Fibroblast of lung (primary cell): ENCODE measurements around the gene CALCOCO1. TPM values are rescaled to one million over a fixed set of nuclear protein-coding genes. Genes with fewer than 3 reads are reported as not detected.

ENCODE experiments used
- DNase-seq, 2 donors: peaks; one replicate each; pipeline versions ENCODE4 v3.0.0 to v3.0.0-alpha.2; 2010; ENCODE audit warnings: low read depth in 2 of 2
- H2AFZ ChIP-seq: 2 replicates; pipeline ENCODE4 v1.5.1; 2012; ENCODE audit warnings: low read length, control low read depth, inconsistent platforms
- H3K27ac ChIP-seq: 2 replicates; pipeline ENCODE4 v1.5.1; 2011; ENCODE audit warnings: low read length, control low read depth; ENCODE audit not compliant: insufficient read depth
- H3K27me3 ChIP-seq: 2 replicates; pipeline ENCODE4 v1.5.1; 2011; ENCODE audit warnings: mild to moderate bottlenecking, low read length; ENCODE audit not compliant: control insufficient read depth, insufficient read depth
- H3K36me3 ChIP-seq: 2 replicates; pipeline ENCODE4 v1.5.1; 2011; ENCODE audit warnings: low read length; ENCODE audit not compliant: control insufficient read depth, insufficient read depth
- H3K4me1 ChIP-seq: 2 replicates; pipeline ENCODE4 v1.5.1; 2011; ENCODE audit warnings: low read length; ENCODE audit not compliant: control insufficient read depth, insufficient read depth; ENCODE audit errors: extremely low read depth
- H3K4me2 ChIP-seq: 2 replicates; pipeline ENCODE4 v1.5.1; 2011; ENCODE audit warnings: low read length, control low read depth; ENCODE audit not compliant: insufficient read depth; ENCODE audit errors: extremely low read depth
- H3K4me3 ChIP-seq, 4 experiments: fragments of 200-600 bp in 1 of 4; sonication (generic) in 1 of 4; replicated peaks in 1 of 4; 2 replicates each; pipeline ENCODE4 v1.5.1; 2011 to 2016; ENCODE audit warnings: low read length in 4 of 4, low read depth in 3 of 4, mild to moderate bottlenecking in 3 of 4, control low read depth in 2 of 4, inconsistent platforms in 1 of 4, mixed read lengths in 1 of 4; ENCODE audit not compliant: insufficient read depth in 1 of 4; ENCODE audit errors: control extremely low read depth in 1 of 4
- H3K79me2 ChIP-seq: 2 replicates; pipeline ENCODE4 v1.5.1; 2012; ENCODE audit warnings: mild to moderate bottlenecking, low read length, inconsistent platforms; ENCODE audit not compliant: control insufficient read depth, insufficient read depth
- H3K9ac ChIP-seq: 2 replicates; pipeline ENCODE4 v1.5.1; 2011; ENCODE audit warnings: mild to moderate bottlenecking, low read length, control low read depth; ENCODE audit not compliant: insufficient read depth
- H3K9me3 ChIP-seq: 2 replicates; pipeline ENCODE4 v1.5.1; 2012; ENCODE audit warnings: low read depth, low read length; ENCODE audit not compliant: control insufficient read depth, insufficient read depth
- H4K20me1 ChIP-seq: 2 replicates; pipeline ENCODE4 v1.5.1; 2011; ENCODE audit warnings: low read length; ENCODE audit not compliant: control insufficient read depth, insufficient read depth; ENCODE audit errors: extremely low read depth
- CTCF ChIP-seq, 2 donors: IDR thresholded peaks in 1 of 2; conservative IDR thresholded peaks in 1 of 2; 1 replicate in 1 of 2; 2 replicates in 1 of 2; pipeline ENCODE4 v1.5.1; 2011 to 2012; ENCODE audit warnings: low read length in 2 of 2, control low read depth in 1 of 2, inconsistent platforms in 1 of 2, low read depth in 1 of 2, mild to moderate bottlenecking in 1 of 2
- EZH2 ChIP-seq: IDR thresholded peaks from 2 replicates; pipeline ENCODE4 v1.5.1; 2012; ENCODE audit warnings: low read length, control low read depth, mild to moderate bottlenecking; ENCODE audit errors: missing control alignments
- polyA plus RNA-seq, 2 donors: library from polyadenylated mRNA; depleted of rRNA in 1 of 2; stranded (reverse) in 1 of 2; unstranded in 1 of 2; fragments of >200 nt; gene quantifications; 2 replicates each; pipeline ENCODE4 v1.2.1, GENCODE V29; 2011 to 2012; ENCODE audit warnings: missing spikeins in 1 of 2
- total RNA-seq: library from RNA; depleted of rRNA; stranded (reverse); fragments of >200 nt; gene quantifications from 2 replicates; pipeline ENCODE4 v1.2.1, GENCODE V29; 2014

Gene CALCOCO1
- total and polyA plus RNA-seq, 2 donors (not counting 1 experiment from before 2014, with no cell fraction given) = 116 to 125 TPM

DNA sequence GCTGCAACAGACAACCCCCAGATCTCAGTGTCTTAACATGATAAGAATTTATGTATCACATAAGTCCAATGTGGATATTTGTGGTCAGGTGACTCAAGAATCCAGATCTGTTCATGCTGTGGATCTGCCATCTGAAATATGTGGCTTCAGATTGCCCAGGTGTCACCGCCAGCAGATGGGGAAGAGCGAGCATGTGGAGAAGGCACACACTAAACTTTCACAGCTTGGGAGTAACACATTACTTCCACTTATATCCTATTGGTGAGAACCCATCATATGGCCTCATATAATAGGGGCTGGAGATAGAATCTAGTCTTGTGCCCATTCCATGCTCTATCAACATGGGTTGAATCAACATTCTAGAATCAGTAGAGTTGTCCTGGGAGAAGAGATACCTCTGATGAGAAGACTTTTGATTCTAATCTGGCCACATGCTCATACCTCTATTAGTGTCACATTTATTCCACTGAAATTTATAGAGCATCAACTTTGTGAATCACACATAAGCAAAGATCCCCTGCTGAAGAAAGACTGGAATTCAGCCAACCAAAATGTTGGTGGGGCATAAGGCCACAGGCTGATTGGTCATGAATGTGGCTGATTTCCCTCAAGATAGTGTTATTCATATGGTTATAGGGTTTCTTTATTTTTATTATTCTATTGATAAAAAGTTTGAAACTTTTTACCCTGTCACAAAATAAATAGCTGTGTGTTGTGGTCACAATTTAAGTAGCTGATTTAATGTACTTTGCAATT is 6.0 kb upstream of the CALCOCO1 start:
- Histone ChIP-seq H3K4me2 (no peak overlapping the region), H3K9ac (no peak overlapping the region), H2AFZ (no peak overlapping the region), H3K4me3 (no peak overlapping the region), H3K9me3 (no peaks in the 10 kb centered on the region), H3K4me1 (no peaks in the 10 kb centered on the region), H3K79me2 (no peaks in the 10 kb centered on the region), H3K27me3 (peaks cover 27% of the 10 kb centered on the region), H3K36me3 (no peaks in the 10 kb centered on the region), H4K20me1 (no peaks in the 10 kb centered on the region), H3K27ac (no peak overlapping the region)
- peak in 1 of 2 donors; percentile 73 for DNase-seq
- no peak for TF ChIP-seq CTCF (conservative IDR thresholded peaks at IDR 0.05 in 1 of 2, IDR thresholded peaks at IDR 0.05 in 1 of 2; ENCODE audit: low read depth in 1 of 2, low read length in 2 of 2)
- TF ChIP-seq EZH2 = no peak

DNA sequence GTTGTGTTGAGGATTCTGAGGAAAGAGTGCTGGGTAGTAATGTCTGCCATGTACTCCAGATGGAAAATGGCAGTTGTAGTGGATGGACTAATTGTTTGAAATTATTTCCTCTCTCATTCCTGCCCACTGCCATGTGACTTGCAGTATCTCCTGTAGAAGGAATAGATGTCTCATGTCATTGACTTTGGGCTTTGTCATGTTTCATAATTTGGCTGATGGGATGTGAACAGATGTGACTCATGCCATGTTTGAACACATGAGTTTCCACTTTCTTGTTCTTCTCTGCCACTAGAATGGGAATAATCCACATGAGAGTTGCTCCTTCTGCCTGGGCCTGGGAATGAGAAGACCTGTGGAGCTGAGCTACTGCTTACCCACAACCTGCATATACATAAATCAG is 2.4 kb upstream of the CALCOCO1 start:
- H3K4me3 ChIP-seq = no peak overlapping the region
- no peaks in the 10 kb centered on the region for H4K20me1 ChIP-seq
- no peak for DNase-seq
- H3K27ac ChIP-seq = no peak overlapping the region
- TF ChIP-seq CTCF (conservative IDR thresholded peaks at IDR 0.05 in 1 of 2, IDR thresholded peaks at IDR 0.05 in 1 of 2; ENCODE audit: low read depth in 1 of 2, low read length in 2 of 2) (no peak), EZH2 (no peak)
- peaks cover 2% of the 10 kb centered on the region for H3K27me3 ChIP-seq
- H3K9me3 ChIP-seq = no peaks in the 10 kb centered on the region
- no peak overlapping the region for H3K9ac ChIP-seq
- peaks cover 4% of the 10 kb centered on the region for H3K79me2 ChIP-seq
- no peaks in the 10 kb centered on the region for H3K4me1 ChIP-seq
- H3K36me3 ChIP-seq = no peaks in the 10 kb centered on the region
- no peak overlapping the region for H3K4me2 ChIP-seq
- H2AFZ ChIP-seq = no peak overlapping the region

GRCh38 chr12:53728206-53728605 is 954 bp upstream of the CALCOCO1 start:
- no peak for DNase-seq
- Histone ChIP-seq H3K27me3 (no peaks in the 10 kb centered on the region), H3K4me2 (peak overlapping the region; percentile 86), H3K4me1 (no peaks in the 10 kb centered on the region), H3K9ac (no peak overlapping the region), H3K4me3 (peak overlapping the region in 2 of 4 experiments; percentile 69 to 95), H4K20me1 (no peaks in the 10 kb centered on the region), H3K79me2 (peaks cover 4% of the 10 kb centered on the region), H3K27ac (no peak overlapping the region), H3K36me3 (peaks cover 2% of the 10 kb centered on the region), H3K9me3 (no peaks in the 10 kb centered on the region), H2AFZ (peak overlapping the region; percentile 88)
- no peak for TF ChIP-seq CTCF (conservative IDR thresholded peaks at IDR 0.05 in 1 of 2, IDR thresholded peaks at IDR 0.05 in 1 of 2; ENCODE audit: low read depth in 1 of 2, low read length in 2 of 2)
- TF ChIP-seq EZH2 = no peak
